DOHH2 (cell line): ENCODE results near the gene SH2D1A.
"Not testable (repeated sequence)": the region's sequence is repeated elsewhere in the genome, so short reads cannot be mapped to it uniquely, and the experiment has no call there.

Experiments
- CTCF ChIP-seq: fragments of 200-600 bp; sonication (generic); IDR thresholded peaks from one replicate; pipeline ENCODE4 v1.5.1; 2014; ENCODE audit warnings: antibody characterized with exemption, mild to moderate bottlenecking, low read depth, low read length; ENCODE audit not compliant: poor library complexity, severe bottlenecking
- EZH2phosphoT487 ChIP-seq: fragments of 200-600 bp; sonication (generic); IDR thresholded peaks from 2 replicates; pipeline ENCODE4 v1.6.1; 2017; ENCODE audit warnings: borderline replicate concordance, mild to moderate bottlenecking, antibody characterized with exemption, low read length, moderate library complexity, mixed read lengths

- TF ChIP-seq EZH2phosphoT487, CTCF: not testable (repeated sequence)
Observed at GRCh38 chrX:124299323-124299722, 47.0 kb upstream of the SH2D1A start.
